CD4-positive, alpha-beta T cell (primary cell): ENCODE results near the gene SLC16A1. TPM values are rescaled to one million over a fixed set of nuclear protein-coding genes. Genes with fewer than 3 reads are reported as not detected.

ENCODE experiments used
- ATAC-seq: fragments of 200-7000 bp; cut with Tn5 transposase; one replicate; pipeline ENCODE4 v1.10.0; 2022; ENCODE audit warnings: mild to moderate bottlenecking; ENCODE audit not compliant: poor library complexity
- CTCF ChIA-PET: fragments of 350-600 bp; sonication (Branson Sonifier 250); formaldehyde crosslinking; loops from one replicate; lab custom pipeline; 2021; ENCODE audit warnings: antibody characterized with exemption, inconsistent platforms; lab: Charles Lee
- POLR2A ChIA-PET: fragments of 350-600 bp; sonication (Branson Sonifier 250); formaldehyde crosslinking; loops from one replicate; lab custom pipeline; 2021; ENCODE audit warnings: antibody characterized with exemption, inconsistent platforms; lab: Charles Lee
- DNase-seq, 14 experiments: peaks; one replicate each; pipeline ENCODE4 v3.0.0-alpha.2; 2013 to 2020; ENCODE audit warnings: mixed read lengths in 2 of 14
- H3K27ac ChIP-seq, 2 donors: one replicate each; pipeline versions ENCODE4 v1.5.1 to v1.7.0; 2013; ENCODE audit warnings: low read length in 2 of 2, low read depth in 1 of 2, mild to moderate bottlenecking in 1 of 2
- H3K27me3 ChIP-seq, 2 experiments: 1 replicate in 1 of 2; 2 replicates in 1 of 2; pipeline versions ENCODE4 v1.6.1 to v1.7.0; 2013; ENCODE audit warnings: low read length in 2 of 2, control low read depth in 1 of 2, mild to moderate bottlenecking in 1 of 2, moderate library complexity in 1 of 2; ENCODE audit not compliant: insufficient read depth in 2 of 2, control insufficient read depth in 1 of 2
- H3K36me3 ChIP-seq: one replicate; pipeline ENCODE4 v1.6.1; 2013; ENCODE audit warnings: low read length, control low read depth; ENCODE audit not compliant: insufficient read depth
- H3K4me1 ChIP-seq: one replicate; pipeline ENCODE4 v1.6.1; 2013; ENCODE audit warnings: low read length, control low read depth; ENCODE audit not compliant: insufficient read depth
- H3K4me3 ChIP-seq: one replicate; pipeline ENCODE4 v1.5.1; 2013; ENCODE audit warnings: mild to moderate bottlenecking, low read length, moderate library complexity
- H3K9me3 ChIP-seq, 2 experiments: 1 replicate in 1 of 2; 2 replicates in 1 of 2; pipeline versions ENCODE4 v1.6.1 to v1.7.0; 2013; ENCODE audit warnings: low read length in 2 of 2, mild to moderate bottlenecking in 2 of 2, control low read depth in 1 of 2, moderate library complexity in 1 of 2; ENCODE audit not compliant: control insufficient read depth in 1 of 2, insufficient read depth in 1 of 2
- H3K27ac Mint-ChIP-seq: one replicate; pipeline ENCODE4 v1.8.0; 2020; ENCODE audit warnings: mixed read lengths
- H3K27me3 Mint-ChIP-seq: one replicate; pipeline ENCODE4 v1.8.0; 2021; ENCODE audit warnings: mixed read lengths
- H3K36me3 Mint-ChIP-seq: one replicate; pipeline ENCODE4 v1.8.0; 2021; ENCODE audit warnings: low read depth, mixed read lengths
- H3K4me1 Mint-ChIP-seq: one replicate; pipeline ENCODE4 v1.8.0; 2021; ENCODE audit warnings: low read depth, mixed read lengths
- H3K4me3 Mint-ChIP-seq: one replicate; pipeline ENCODE4 v1.8.0; 2020; ENCODE audit warnings: mild to moderate bottlenecking, mixed read lengths
- H3K9me3 Mint-ChIP-seq: one replicate; pipeline ENCODE4 v1.8.0; 2020; ENCODE audit warnings: mixed read lengths
- intact Hi-C, 2 experiments: fragments of 100-400 bp; cut with DNase I in 1 of 2; cut with micrococcal nuclease in 1 of 2; formaldehyde crosslinking; loops; one replicate each; pipeline versions ENCODE4 v1.15.1 to v1.9.0; 2023 to 2025; cut with DNase I, micrococcal nuclease
- total RNA-seq, 174 experiments: library from RNA in 2 of 174; stranded (reverse) in 2 of 174; gene quantifications; one replicate each; pipeline ENCODE4 v1.2.3 and lab custom pipeline; 2021 to 2026
- TF ChIP-seq, protein P1 (sequence below): fragments of 200-600 bp; IDR thresholded peaks from one replicate; pipeline ENCODE4 v1.8.0; 2022; ENCODE audit warnings: antibody characterized with exemption, mild to moderate bottlenecking

Gene SLC16A1
- total RNA-seq, 2 experiments from 2014 or later: 22.9 to 26.6 TPM

DNA sequence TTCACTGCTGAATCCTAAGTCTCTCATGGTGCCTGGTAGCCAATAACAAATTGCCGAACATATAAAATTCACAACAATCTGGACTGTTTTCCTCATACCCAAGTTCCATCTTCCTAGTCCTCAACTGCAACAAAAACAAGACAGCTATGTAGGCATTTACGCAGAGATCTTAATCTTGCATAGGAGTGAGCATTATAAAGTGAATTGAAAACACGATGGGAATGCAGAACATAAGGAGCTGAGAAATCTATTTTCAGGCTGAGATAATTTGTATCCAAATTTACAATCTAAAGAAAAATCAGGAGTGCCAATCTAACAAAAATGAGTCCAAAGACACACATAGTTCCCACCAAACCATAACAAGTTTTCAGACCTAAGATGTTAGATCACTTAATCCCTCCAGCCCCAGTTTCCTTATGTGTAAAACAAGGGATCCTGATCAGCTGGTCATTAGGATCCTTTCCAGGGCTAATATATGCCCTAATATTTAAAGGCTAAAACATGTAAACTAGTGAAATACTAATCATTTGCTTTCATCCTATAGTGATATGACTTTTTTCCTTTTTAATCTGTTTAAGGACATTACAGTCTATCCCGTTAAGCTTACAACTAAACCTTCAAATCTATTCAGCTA lies 1.9 kb downstream of the SLC16A1 start:
- Mint-ChIP-seq H3K4me1 (peaks cover 52% of the 10 kb centered on the region), H3K9me3 (no peaks in the 10 kb centered on the region), H3K27me3 (no peaks in the 10 kb centered on the region), H3K4me3 (peak overlapping the region; percentile 98), H3K27ac (peak overlapping the region; percentile 76), H3K36me3 (peaks cover 12% of the 10 kb centered on the region)
- Histone ChIP-seq H3K27me3 (no peaks in the 10 kb centered on the region), H3K4me3 (no peak overlapping the region), H3K4me1 (peaks cover 35% of the 10 kb centered on the region), H3K36me3 (no peaks in the 10 kb centered on the region), H3K9me3 (no peaks in the 10 kb centered on the region), H3K27ac (no peak overlapping the region)
- ATAC-seq (no peak), DNase-seq (no peak)
- CTCF ChIA-PET: interaction anchor here (1.0 to 2.4 kb wide), 2 partner anchors 9 to 119 kb away, joined by 4 to 10 read pairs; partner anchors contain the start of gene LRIG2
- intact Hi-C loops: loop anchor here in 1 of 2 experiments (2.0 to 10.0 kb wide), 5 partner anchors 237 to 1561 kb away; partner anchors contain the start of genes CTTNBP2NL, RSBN1 and TRIM33
- TF ChIP-seq, protein P1, sequence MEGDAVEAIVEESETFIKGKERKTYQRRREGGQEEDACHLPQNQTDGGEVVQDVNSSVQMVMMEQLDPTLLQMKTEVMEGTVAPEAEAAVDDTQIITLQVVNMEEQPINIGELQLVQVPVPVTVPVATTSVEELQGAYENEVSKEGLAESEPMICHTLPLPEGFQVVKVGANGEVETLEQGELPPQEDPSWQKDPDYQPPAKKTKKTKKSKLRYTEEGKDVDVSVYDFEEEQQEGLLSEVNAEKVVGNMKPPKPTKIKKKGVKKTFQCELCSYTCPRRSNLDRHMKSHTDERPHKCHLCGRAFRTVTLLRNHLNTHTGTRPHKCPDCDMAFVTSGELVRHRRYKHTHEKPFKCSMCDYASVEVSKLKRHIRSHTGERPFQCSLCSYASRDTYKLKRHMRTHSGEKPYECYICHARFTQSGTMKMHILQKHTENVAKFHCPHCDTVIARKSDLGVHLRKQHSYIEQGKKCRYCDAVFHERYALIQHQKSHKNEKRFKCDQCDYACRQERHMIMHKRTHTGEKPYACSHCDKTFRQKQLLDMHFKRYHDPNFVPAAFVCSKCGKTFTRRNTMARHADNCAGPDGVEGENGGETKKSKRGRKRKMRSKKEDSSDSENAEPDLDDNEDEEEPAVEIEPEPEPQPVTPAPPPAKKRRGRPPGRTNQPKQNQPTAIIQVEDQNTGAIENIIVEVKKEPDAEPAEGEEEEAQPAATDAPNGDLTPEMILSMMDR: no peak
- POLR2A ChIA-PET: interaction anchor here (1.8 kb wide), 1 partner anchor 119 kb away, joined by 5 read pairs; the partner anchor contains the start of gene LRIG2

DNA sequence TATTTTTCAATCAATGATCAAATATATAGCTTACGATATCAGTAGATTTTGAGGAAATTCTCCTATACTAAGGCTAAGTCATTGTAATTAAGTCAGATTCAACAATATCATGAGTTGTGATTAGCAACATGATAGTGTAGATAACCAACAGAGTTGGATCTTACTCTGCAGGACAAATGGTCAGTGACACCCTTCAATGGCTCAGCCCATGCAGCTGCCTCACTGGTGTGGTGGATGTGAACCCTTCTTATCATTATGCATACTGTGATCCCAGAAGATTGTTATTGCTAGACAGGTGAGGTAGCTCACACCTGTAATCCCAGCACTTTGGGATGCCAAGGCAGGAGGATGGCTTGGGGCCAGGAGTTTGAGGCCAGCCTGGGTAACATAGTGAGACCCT lies 5.6 kb downstream of the SLC16A1 start:
- no peaks in the 10 kb centered on the region for H3K36me3 Mint-ChIP-seq
- no peaks in the 10 kb centered on the region for H3K27me3 Mint-ChIP-seq
- Histone ChIP-seq H3K27ac (no peak overlapping the region), H3K27me3 (no peaks in the 10 kb centered on the region), H3K36me3 (no peaks in the 10 kb centered on the region), H3K4me1 (peaks cover 4% of the 10 kb centered on the region), H3K4me3 (no peak overlapping the region), H3K9me3 (no peaks in the 10 kb centered on the region)
- intact Hi-C loops: loop anchor here in 1 of 2 experiments (10.0 kb wide), 4 partner anchors 326 to 1564 kb away; partner anchors contain the start of genes CTTNBP2NL, RSBN1 and TRIM33
- ChIA-PET POLR2A (no interaction called here), CTCF (interaction anchor here (1.4 kb wide), 1 partner anchor 122 kb away, joined by 5 read pairs; the partner anchor contains the start of gene LRIG2)
- H3K27ac Mint-ChIP-seq: no peak overlapping the region
- ATAC-seq: no peak
- no peak overlapping the region for H3K4me3 Mint-ChIP-seq
- peaks cover 31% of the 10 kb centered on the region for H3K4me1 Mint-ChIP-seq
- no peaks in the 10 kb centered on the region for H3K9me3 Mint-ChIP-seq
- DNase-seq: no peak
- TF ChIP-seq, protein P1: no peak

DNA sequence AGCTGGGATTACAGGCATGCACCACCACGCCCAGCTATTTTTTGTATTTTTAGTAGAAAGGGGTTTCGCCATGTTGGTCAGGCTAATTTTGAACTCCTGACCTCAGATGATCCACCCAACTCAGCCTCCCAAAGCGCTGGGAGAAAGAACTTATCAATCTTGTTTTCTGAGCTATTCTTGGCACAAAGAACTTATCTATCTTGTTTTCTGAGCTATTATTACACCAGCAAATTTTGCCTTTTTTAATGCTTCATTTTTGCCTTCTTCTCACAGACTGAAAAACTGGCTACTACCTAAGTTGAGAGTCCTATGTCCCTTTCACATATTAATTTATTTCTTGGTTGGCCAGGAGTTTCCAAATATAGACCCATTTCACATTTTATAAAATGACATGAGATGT lies 9.3 kb downstream of the SLC16A1 start:
- H3K36me3 ChIP-seq: no peaks in the 10 kb centered on the region
- intact Hi-C loops: no loop called here
- H3K27me3 ChIP-seq: no peaks in the 10 kb centered on the region
- no peak overlapping the region for H3K4me3 ChIP-seq
- Mint-ChIP-seq H3K36me3 (no peaks in the 10 kb centered on the region), H3K4me1 (peaks cover 6% of the 10 kb centered on the region), H3K27me3 (no peaks in the 10 kb centered on the region), H3K9me3 (no peaks in the 10 kb centered on the region), H3K27ac (no peak overlapping the region), H3K4me3 (no peak overlapping the region)
- no peak for DNase-seq
- ChIA-PET POLR2A (interaction anchor here (1.2 kb wide), 1 partner anchor 10 kb away, joined by 4 read pairs; the partner anchor contains the start of gene SLC16A1), CTCF (no interaction called here)
- TF ChIP-seq, protein P1: no peak
- H3K27ac ChIP-seq: no peak overlapping the region
- ATAC-seq: no peak
- H3K4me1 ChIP-seq: no peaks in the 10 kb centered on the region
- no peaks in the 10 kb centered on the region for H3K9me3 ChIP-seq
